ENCODE data around the gene HCK.

GRCh38 chr20:32149566-32150170 is 97.6 kb downstream of the HCK start:
- TF ChIP-seq, protein P1, sequence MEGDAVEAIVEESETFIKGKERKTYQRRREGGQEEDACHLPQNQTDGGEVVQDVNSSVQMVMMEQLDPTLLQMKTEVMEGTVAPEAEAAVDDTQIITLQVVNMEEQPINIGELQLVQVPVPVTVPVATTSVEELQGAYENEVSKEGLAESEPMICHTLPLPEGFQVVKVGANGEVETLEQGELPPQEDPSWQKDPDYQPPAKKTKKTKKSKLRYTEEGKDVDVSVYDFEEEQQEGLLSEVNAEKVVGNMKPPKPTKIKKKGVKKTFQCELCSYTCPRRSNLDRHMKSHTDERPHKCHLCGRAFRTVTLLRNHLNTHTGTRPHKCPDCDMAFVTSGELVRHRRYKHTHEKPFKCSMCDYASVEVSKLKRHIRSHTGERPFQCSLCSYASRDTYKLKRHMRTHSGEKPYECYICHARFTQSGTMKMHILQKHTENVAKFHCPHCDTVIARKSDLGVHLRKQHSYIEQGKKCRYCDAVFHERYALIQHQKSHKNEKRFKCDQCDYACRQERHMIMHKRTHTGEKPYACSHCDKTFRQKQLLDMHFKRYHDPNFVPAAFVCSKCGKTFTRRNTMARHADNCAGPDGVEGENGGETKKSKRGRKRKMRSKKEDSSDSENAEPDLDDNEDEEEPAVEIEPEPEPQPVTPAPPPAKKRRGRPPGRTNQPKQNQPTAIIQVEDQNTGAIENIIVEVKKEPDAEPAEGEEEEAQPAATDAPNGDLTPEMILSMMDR (IDR thresholded peaks at IDR 0.05; ENCODE audit: low read length), result no peak
- TF ChIP-seq EZH2 (optimal IDR thresholded peaks at IDR 0.05; ENCODE audit: low read depth, low read length) (no peak), EZH2phosphoT487 (IDR thresholded peaks at IDR 0.05; ENCODE audit: low read length) (no peak)
